Astrocyte (in vitro differentiated cells and primary cell): ENCODE results near the gene PRDM8. TPM values are rescaled to one million over a fixed set of nuclear protein-coding genes. Genes with fewer than 3 reads are reported as not detected.

Source experiments
- DNase-seq: peaks from one replicate; pipeline ENCODE4 v3.0.0-alpha.2; 2010; ENCODE audit warnings: low read depth
- FAIRE-seq: peaks from 2 replicates; lab custom pipeline; 2011; peaks lifted over from hg19 to GRCh38; lab: Jason Lieb, UNC
- H2AFZ ChIP-seq: 2 replicates; pipeline ENCODE4 v1.6.0; 2012; ENCODE audit warnings: low read depth, low read length, inconsistent platforms
- H3K27ac ChIP-seq: 2 replicates; pipeline ENCODE4 v1.5.1; 2011; ENCODE audit warnings: low read depth, low read length, inconsistent platforms
- H3K27me3 ChIP-seq: 2 replicates; pipeline ENCODE4 v1.6.0; 2011; ENCODE audit warnings: low read length, inconsistent platforms; ENCODE audit not compliant: insufficient read depth
- H3K36me3 ChIP-seq: 2 replicates; pipeline ENCODE4 v1.5.1; 2011; ENCODE audit warnings: low read length, inconsistent platforms; ENCODE audit not compliant: insufficient read depth
- H3K4me1 ChIP-seq: 2 replicates; pipeline ENCODE4 v1.5.1; 2011; ENCODE audit warnings: low read length, inconsistent platforms; ENCODE audit not compliant: insufficient read depth
- H3K4me2 ChIP-seq: 2 replicates; pipeline ENCODE4 v1.6.0; 2012; ENCODE audit warnings: low read length, inconsistent platforms
- H3K4me3 ChIP-seq: 2 replicates; pipeline ENCODE4 v1.5.1; 2011; ENCODE audit warnings: low read depth, mild to moderate bottlenecking, low read length, inconsistent platforms; ENCODE audit not compliant: insufficient read depth
- H3K79me2 ChIP-seq: 2 replicates; pipeline ENCODE4 v1.6.0; 2012; ENCODE audit warnings: mild to moderate bottlenecking, low read length, inconsistent platforms; ENCODE audit not compliant: insufficient read depth
- H3K9ac ChIP-seq: 2 replicates; pipeline ENCODE4 v1.6.0; 2012; ENCODE audit warnings: mild to moderate bottlenecking, low read length, inconsistent platforms
- H3K9me3 ChIP-seq: 2 replicates; pipeline ENCODE4 v1.5.1; 2012; ENCODE audit warnings: low read depth, mild to moderate bottlenecking, low read length, inconsistent platforms; ENCODE audit not compliant: insufficient read depth
- H4K20me1 ChIP-seq: 2 replicates; pipeline ENCODE4 v1.6.0; 2012; ENCODE audit warnings: low read length, inconsistent platforms; ENCODE audit not compliant: insufficient read depth
- H3K27ac Mint-ChIP-seq: one replicate; pipeline ENCODE4 v1.8.0; 2021; ENCODE audit warnings: mild to moderate bottlenecking, mixed read lengths; ENCODE audit not compliant: unreplicated experiment
- H3K27me3 Mint-ChIP-seq: one replicate; pipeline ENCODE4 v1.8.0; 2021; ENCODE audit warnings: low read depth, mixed read lengths; ENCODE audit not compliant: unreplicated experiment
- H3K36me3 Mint-ChIP-seq: one replicate; pipeline ENCODE4 v1.8.0; 2021; ENCODE audit warnings: low read depth, mixed read lengths; ENCODE audit not compliant: unreplicated experiment
- H3K4me1 Mint-ChIP-seq: one replicate; pipeline ENCODE4 v1.8.0; 2021; ENCODE audit warnings: low read depth, mixed read lengths; ENCODE audit not compliant: unreplicated experiment
- H3K4me3 Mint-ChIP-seq: one replicate; pipeline ENCODE4 v1.8.0; 2021; ENCODE audit warnings: mild to moderate bottlenecking, moderate library complexity, mixed read lengths; ENCODE audit not compliant: unreplicated experiment
- H3K9me3 Mint-ChIP-seq: one replicate; pipeline ENCODE4 v1.8.0; 2021; ENCODE audit warnings: mild to moderate bottlenecking, mixed read lengths; ENCODE audit not compliant: unreplicated experiment
- EZH2 ChIP-seq: IDR thresholded peaks from 2 replicates; pipeline ENCODE4 v1.6.1; 2012; ENCODE audit warnings: mild to moderate bottlenecking, low read length, inconsistent platforms; ENCODE audit not compliant: insufficient read depth
- total RNA-seq: library from RNA; stranded (reverse); gene quantifications from 2 replicates; pipeline ENCODE4 v1.2.1, GENCODE V29; 2021
- TF ChIP-seq, protein P1 (sequence below): IDR thresholded peaks from 2 replicates; pipeline ENCODE4 v1.5.1; 2011; ENCODE audit warnings: low read depth, mild to moderate bottlenecking, inconsistent platforms, low read length, moderate library complexity; ENCODE audit not compliant: insufficient read depth

The PRDM8 gene
- total RNA-seq, 1 donor from 2014 or later: 0.25 TPM

DNA sequence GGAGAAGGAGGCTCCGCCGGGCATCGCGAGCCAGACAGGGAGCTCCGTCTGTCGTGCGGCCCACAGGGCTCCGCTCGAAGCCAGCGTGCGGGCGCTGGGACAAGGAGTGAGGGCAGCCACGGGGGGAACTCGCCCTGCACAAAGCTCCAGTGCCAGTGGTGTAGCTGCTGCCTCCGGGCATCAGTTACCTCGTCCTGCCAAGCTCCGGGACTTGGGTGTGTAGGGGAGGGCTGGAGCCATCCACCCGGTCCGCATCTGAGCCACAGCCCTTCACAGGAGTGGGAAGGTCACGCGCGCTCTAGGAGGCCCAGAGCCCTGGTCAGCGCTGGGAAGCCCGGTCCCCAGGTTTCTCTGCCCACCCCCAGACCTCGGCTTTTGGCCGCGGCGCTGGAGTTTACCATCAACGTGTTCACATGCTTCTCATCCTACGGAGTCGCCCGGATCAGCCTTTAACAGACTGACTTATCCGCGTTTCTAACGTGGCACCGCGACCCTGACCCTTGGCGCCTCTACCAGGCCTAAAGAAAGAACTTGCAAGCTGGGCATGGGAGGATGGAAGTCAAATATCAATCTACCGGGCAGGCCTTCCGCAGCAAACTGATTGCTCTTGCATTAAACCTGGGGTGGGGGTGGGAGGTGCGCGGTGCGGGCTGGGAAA, 8.4 kb upstream of the PRDM8 start:
- H3K9ac ChIP-seq: no peak overlapping the region
- H3K9me3 Mint-ChIP-seq: peaks cover 12% of the 10 kb centered on the region
- no peak overlapping the region for H2AFZ ChIP-seq
- H3K4me3 Mint-ChIP-seq: no peak overlapping the region
- peaks cover 57% of the 10 kb centered on the region for H3K27me3 ChIP-seq
- no peak overlapping the region for H3K27ac ChIP-seq
- FAIRE-seq (no peak), DNase-seq (no peak)
- H3K9me3 ChIP-seq: no peaks in the 10 kb centered on the region
- no peak overlapping the region for H3K4me3 ChIP-seq
- peak overlapping the region; percentile 75 for H3K27ac Mint-ChIP-seq
- peaks cover 3% of the 10 kb centered on the region for H3K4me1 Mint-ChIP-seq
- peaks cover 16% of the 10 kb centered on the region for H3K4me1 ChIP-seq
- peak; percentile 9 for TF ChIP-seq EZH2
- TF ChIP-seq, protein P1, sequence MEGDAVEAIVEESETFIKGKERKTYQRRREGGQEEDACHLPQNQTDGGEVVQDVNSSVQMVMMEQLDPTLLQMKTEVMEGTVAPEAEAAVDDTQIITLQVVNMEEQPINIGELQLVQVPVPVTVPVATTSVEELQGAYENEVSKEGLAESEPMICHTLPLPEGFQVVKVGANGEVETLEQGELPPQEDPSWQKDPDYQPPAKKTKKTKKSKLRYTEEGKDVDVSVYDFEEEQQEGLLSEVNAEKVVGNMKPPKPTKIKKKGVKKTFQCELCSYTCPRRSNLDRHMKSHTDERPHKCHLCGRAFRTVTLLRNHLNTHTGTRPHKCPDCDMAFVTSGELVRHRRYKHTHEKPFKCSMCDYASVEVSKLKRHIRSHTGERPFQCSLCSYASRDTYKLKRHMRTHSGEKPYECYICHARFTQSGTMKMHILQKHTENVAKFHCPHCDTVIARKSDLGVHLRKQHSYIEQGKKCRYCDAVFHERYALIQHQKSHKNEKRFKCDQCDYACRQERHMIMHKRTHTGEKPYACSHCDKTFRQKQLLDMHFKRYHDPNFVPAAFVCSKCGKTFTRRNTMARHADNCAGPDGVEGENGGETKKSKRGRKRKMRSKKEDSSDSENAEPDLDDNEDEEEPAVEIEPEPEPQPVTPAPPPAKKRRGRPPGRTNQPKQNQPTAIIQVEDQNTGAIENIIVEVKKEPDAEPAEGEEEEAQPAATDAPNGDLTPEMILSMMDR: no peak
- no peaks in the 10 kb centered on the region for H3K79me2 ChIP-seq
- H3K27me3 Mint-ChIP-seq: peaks cover 98% of the 10 kb centered on the region
- H3K4me2 ChIP-seq: peak overlapping the region; percentile 53
- no peaks in the 10 kb centered on the region for H3K36me3 ChIP-seq
- H3K36me3 Mint-ChIP-seq: no peaks in the 10 kb centered on the region
- H4K20me1 ChIP-seq: peaks cover 4% of the 10 kb centered on the region

DNA sequence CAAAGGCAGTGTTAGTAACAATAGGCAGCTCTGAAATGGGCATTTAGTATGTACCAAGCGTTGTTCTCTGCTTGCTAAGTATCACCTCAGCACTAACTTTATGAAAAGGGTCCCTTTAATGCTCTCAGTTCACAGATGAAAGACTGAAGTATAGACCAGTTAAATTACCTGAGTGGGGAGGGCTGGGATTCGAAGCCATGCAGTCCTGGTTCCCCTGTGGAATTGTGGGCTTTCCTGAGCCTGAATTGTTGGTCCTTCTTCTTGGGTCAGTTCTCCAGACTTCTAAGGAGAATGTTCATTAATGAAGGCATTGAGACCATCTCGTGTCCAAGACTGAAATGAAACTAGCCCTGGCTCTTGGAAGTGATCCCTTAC, 7.7 kb upstream of the PRDM8 start:
- FAIRE-seq: no peak

More for the DNA sequence above, 7.7 kb upstream of the PRDM8 start:
- Histone ChIP-seq H3K4me3 (no peak overlapping the region), H3K27me3 (peaks cover 57% of the 10 kb centered on the region), H3K4me2 (peak overlapping the region; percentile 53), H3K36me3 (no peaks in the 10 kb centered on the region), H2AFZ (peak overlapping the region; percentile 43), H4K20me1 (peaks cover 4% of the 10 kb centered on the region), H3K4me1 (peaks cover 16% of the 10 kb centered on the region), H3K27ac (no peak overlapping the region), H3K9ac (no peak overlapping the region), H3K79me2 (no peaks in the 10 kb centered on the region), H3K9me3 (no peaks in the 10 kb centered on the region)
- TF ChIP-seq, protein P1: no peak
- no peak for TF ChIP-seq EZH2
- Mint-ChIP-seq H3K4me3 (no peak overlapping the region), H3K27me3 (peaks cover 100% of the 10 kb centered on the region), H3K9me3 (peaks cover 12% of the 10 kb centered on the region), H3K4me1 (peaks cover 3% of the 10 kb centered on the region), H3K36me3 (no peaks in the 10 kb centered on the region), H3K27ac (no peak overlapping the region)
- DNase-seq: no peak
